ENCODE data around the gene CAMTA1.

Gene CAMTA1

GRCh38 chr1:7006996-7007871, 222.0 kb downstream of the CAMTA1 start:
- DNase-seq (ENCODE audit: low read depth), result no peak

GRCh38 chr1:7007902-7008301, 222.6 kb downstream of the CAMTA1 start:
- no peak for DNase-seq (ENCODE audit: low read depth)

- no peak for DNase-seq (ENCODE audit: low read depth)
Observed at GRCh38 chr1:7008331-7008730, 223.1 kb downstream of the CAMTA1 start.

- DNase-seq (ENCODE audit: low read depth), result no peak
Observed at GRCh38 chr1:7008975-7009740, 223.9 kb downstream of the CAMTA1 start.

GRCh38 chr1:7009741-7010525, 224.7 kb downstream of the CAMTA1 start:
- no peak for DNase-seq (ENCODE audit: low read depth)

- no peak for DNase-seq (ENCODE audit: low read depth)
Observed at GRCh38 chr1:7010534-7011200, 225.4 kb downstream of the CAMTA1 start.

GRCh38 chr1:7011826-7012225, 226.6 kb downstream of the CAMTA1 start:
- DNase-seq (ENCODE audit: low read depth), result no peak

- DNase-seq (ENCODE audit: low read depth), result no peak
Observed at GRCh38 chr1:7012461-7012924, 227.2 kb downstream of the CAMTA1 start.

- DNase-seq (ENCODE audit: low read depth), result no peak
Observed at GRCh38 chr1:7013833-7014639, 228.8 kb downstream of the CAMTA1 start.

- no peak for DNase-seq (ENCODE audit: low read depth)
Observed at GRCh38 chr1:7014640-7014930, 229.3 kb downstream of the CAMTA1 start.

GRCh38 chr1:7015022-7015421, 229.8 kb downstream of the CAMTA1 start:
- no peak for DNase-seq (ENCODE audit: low read depth)

GRCh38 chr1:7018351-7018750, 233.1 kb downstream of the CAMTA1 start:
- no peak for DNase-seq (ENCODE audit: low read depth)

- no peak for DNase-seq (ENCODE audit: low read depth)
Observed at GRCh38 chr1:7018826-7019225, 233.6 kb downstream of the CAMTA1 start.

- no peak for DNase-seq (ENCODE audit: low read depth)
Observed at GRCh38 chr1:7019510-7019909, 234.3 kb downstream of the CAMTA1 start.

- DNase-seq (ENCODE audit: low read depth), result no peak
Observed at GRCh38 chr1:7022058-7022457, 236.8 kb downstream of the CAMTA1 start.

GRCh38 chr1:7025013-7025412, 239.8 kb downstream of the CAMTA1 start:
- no peak for DNase-seq (ENCODE audit: low read depth)

GRCh38 chr1:7026169-7026568, 240.9 kb downstream of the CAMTA1 start:
- no peak for DNase-seq (ENCODE audit: low read depth)

GRCh38 chr1:7032992-7033391, 247.7 kb downstream of the CAMTA1 start:
- DNase-seq (ENCODE audit: low read depth), result no peak

GRCh38 chr1:7036386-7036785, 251.1 kb downstream of the CAMTA1 start:
- DNase-seq (ENCODE audit: low read depth), result no peak

GRCh38 chr1:7039590-7040220, 254.5 kb downstream of the CAMTA1 start:
- no peak for DNase-seq (ENCODE audit: low read depth)
